ENCODE data around the gene ANG.
"Not testable (repeated sequence)": the region's sequence is repeated elsewhere in the genome, so short reads cannot be mapped to it uniquely, and the experiment has no call there.

The ANG gene

DNA sequence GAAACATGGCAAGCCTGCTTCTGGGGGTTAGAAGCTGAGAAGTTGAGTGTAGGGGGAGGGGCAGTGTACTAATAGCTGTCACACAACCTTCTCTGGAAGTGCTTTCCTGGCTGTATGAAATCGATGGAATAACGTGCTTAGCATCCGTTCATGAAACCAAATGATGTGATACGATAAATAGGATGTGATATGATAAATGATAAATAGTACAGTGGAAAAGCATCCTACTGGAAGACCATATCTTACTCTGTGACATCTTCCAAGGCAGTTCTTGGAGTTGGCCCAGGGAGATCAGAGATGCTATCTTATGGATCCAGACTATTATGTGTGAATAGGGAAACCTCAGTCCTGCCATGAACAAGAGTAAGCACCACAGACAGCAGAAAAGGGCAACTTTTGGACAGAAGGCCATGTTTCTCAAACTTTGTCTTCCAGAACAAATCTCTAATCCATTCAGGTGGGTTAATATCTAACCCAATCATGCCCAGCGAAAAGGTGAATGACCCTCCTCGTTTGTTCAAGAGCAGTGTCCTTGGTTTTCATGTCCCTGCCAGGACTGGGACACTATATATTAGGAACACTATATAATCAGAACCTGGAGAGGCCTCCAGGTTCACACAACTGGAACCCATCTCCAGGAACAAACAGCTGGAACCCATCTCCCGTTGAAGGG is at the start of gene ANG:
TSS of gene ANG (plus strand) at position 598 of the 673 bp plus-strand sequence. CDS start 4,801 bp downstream, outside the sequence.
- 0 out of 2 replicates have a peak, but pooled peaks cover 5% of the 10 kb centered on the region for H3K4me1 ChIP-seq (ENCODE audit: control insufficient read depth, insufficient read depth, low read length)
- H3K27ac ChIP-seq (ENCODE audit: low read depth, low read length) = no peak within 1 kb of the TSS
- no peaks in the 10 kb centered on the region for H3K9me3 ChIP-seq (ENCODE audit: control insufficient read depth, insufficient read depth, low read depth, low read length)
- no peaks in the 10 kb centered on the region for H3K27me3 ChIP-seq (ENCODE audit: control insufficient read depth, insufficient read depth, low read length)
- H3K9ac ChIP-seq (ENCODE audit: low read length) = no peak within 1 kb of the TSS
- no peak within 1 kb of the TSS for H3K4me3 ChIP-seq (ENCODE audit: low read depth, low read length)
- no peaks in the 10 kb centered on the region for H3K36me3 ChIP-seq (ENCODE audit: control insufficient read depth, insufficient read depth, low read length)

DNA sequence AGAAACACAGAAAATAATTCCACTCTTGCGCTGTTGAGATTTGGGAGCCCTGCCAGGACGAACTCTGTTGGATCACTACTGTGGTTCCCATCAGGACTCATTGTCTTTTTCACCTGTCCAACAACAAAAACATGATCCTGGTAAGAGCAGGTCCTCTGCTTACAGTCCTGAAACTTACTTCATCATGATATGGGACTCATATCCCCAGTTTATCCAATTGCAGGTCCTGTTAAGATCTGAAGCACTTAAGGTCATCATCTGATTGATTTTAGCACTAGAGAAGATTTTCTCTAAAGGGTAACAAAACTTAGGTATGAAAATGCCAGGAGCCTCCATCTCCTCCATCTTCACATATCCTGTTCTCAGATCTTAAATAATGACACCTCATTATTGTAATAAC is 47.0 kb upstream of the ANG start, which contains the start of gene OR6S1:
TSS of gene OR6S1 (minus strand) at position 101 of the 400 bp plus-strand sequence. CDS start at position 101, 0 bp downstream.
- H3K9ac ChIP-seq (ENCODE audit: low read length) = no peak within 1 kb of the TSS
- H3K4me3 ChIP-seq (ENCODE audit: low read depth, low read length) = no peak within 1 kb of the TSS
- no peaks in the 10 kb centered on the region for H3K36me3 ChIP-seq (ENCODE audit: control insufficient read depth, insufficient read depth, low read length)
- H3K27ac ChIP-seq (ENCODE audit: low read depth, low read length) = no peak within 1 kb of the TSS
- no peaks in the 10 kb centered on the region for H3K9me3 ChIP-seq (ENCODE audit: control insufficient read depth, insufficient read depth, low read depth, low read length)
- H3K27me3 ChIP-seq (ENCODE audit: control insufficient read depth, insufficient read depth, low read length) = peaks cover 2% of the 10 kb centered on the region; the same call in 1 of the 2 replicates
- peaks cover 15% of the 10 kb centered on the region; the same call in 1 of the 2 replicates for H3K4me1 ChIP-seq (ENCODE audit: control insufficient read depth, insufficient read depth, low read length)

DNA sequence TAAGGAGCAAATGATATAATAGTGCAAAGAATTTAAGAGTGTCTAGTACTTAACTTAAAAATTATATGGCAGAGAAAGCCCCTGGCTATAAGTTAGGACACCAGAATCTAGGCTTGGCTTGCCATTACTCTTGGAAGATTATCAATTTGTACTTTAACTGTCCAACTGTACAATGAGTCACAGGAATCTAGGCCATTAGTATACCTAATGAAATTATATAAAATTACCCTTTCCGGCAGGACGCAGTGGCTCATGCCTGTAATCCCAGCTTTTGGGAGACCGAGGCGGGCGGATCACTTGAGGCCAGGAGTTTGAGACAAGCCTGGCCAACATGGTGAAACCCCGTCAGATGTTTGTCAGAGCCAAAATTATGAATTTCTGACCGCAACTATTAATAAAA is 46.4 kb upstream of the ANG start:
- Histone ChIP-seq H3K9me3 (ENCODE audit: control insufficient read depth, insufficient read depth, low read depth, low read length) (no peaks in the 10 kb centered on the region), H3K27me3 (ENCODE audit: control insufficient read depth, insufficient read depth, low read length) (peaks cover 2% of the 10 kb centered on the region; the same call in 1 of the 2 replicates), H3K36me3 (ENCODE audit: control insufficient read depth, insufficient read depth, low read length) (no peaks in the 10 kb centered on the region), H3K4me3 (ENCODE audit: low read depth, low read length) (no peak overlapping the region), H3K4me1 (ENCODE audit: control insufficient read depth, insufficient read depth, low read length) (peaks cover 15% of the 10 kb centered on the region; the same call in 1 of the 2 replicates), H3K9ac (ENCODE audit: low read length) (no peak overlapping the region), H3K27ac (ENCODE audit: low read depth, low read length) (no peak overlapping the region)

DNA sequence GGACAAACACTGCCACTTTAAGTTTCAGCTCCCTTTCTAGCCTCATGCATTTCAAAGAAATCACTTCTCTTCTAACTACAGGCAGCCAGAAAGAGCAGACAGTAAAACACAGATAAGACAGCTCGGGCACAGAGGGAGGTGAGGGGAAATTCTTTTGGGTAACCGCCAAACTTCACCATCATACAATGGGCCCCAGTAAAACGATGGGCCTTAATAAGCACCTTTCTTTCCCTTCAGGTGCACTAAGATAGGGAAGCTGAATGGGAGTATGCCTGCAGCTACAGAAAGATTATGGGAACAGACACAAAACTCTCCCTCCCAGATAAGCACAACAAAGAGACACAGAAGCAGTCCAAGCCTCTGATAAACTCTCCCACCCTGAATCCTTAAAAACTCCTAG is 45.8 kb upstream of the ANG start:
- not testable (repeated sequence) for H3K4me3 ChIP-seq (ENCODE audit: low read depth, low read length); H3K27me3 ChIP-seq (ENCODE audit: control insufficient read depth, insufficient read depth, low read length); H3K9me3 ChIP-seq (ENCODE audit: control insufficient read depth, insufficient read depth, low read depth, low read length); H3K27ac ChIP-seq (ENCODE audit: low read depth, low read length); H3K9ac ChIP-seq (ENCODE audit: low read length); H3K36me3 ChIP-seq (ENCODE audit: control insufficient read depth, insufficient read depth, low read length)
- peaks cover 15% of the 10 kb centered on the region; the same call in 1 of the 2 replicates for H3K4me1 ChIP-seq (ENCODE audit: control insufficient read depth, insufficient read depth, low read length)

DNA sequence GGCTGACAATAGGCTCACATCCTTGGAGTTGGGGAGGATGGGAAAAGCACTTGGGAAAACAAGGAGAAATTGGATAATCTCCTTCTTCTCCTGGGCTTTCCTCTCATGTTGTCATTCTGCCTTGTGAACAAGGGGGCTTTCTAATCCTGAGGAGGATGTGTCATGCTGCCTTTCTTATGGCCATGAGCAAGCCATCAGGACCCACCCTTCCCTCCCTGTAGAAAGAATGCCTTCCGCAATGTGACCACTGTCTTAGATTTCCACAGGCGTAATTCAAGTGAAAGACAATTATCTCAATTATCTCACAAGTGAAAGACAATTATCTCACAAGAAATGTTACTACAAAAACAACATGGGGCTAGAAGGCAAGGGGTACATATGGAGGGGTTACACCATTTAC is 44.0 kb upstream of the ANG start:
- no peak overlapping the region for H3K27ac ChIP-seq (ENCODE audit: low read depth, low read length)
- peaks cover 15% of the 10 kb centered on the region; the same call in 1 of the 2 replicates for H3K4me1 ChIP-seq (ENCODE audit: control insufficient read depth, insufficient read depth, low read length)
- no peaks in the 10 kb centered on the region for H3K36me3 ChIP-seq (ENCODE audit: control insufficient read depth, insufficient read depth, low read length)
- no peak overlapping the region for H3K4me3 ChIP-seq (ENCODE audit: low read depth, low read length)
- 0 out of 2 replicates have a peak, but pooled peaks cover 2% of the 10 kb centered on the region for H3K27me3 ChIP-seq (ENCODE audit: control insufficient read depth, insufficient read depth, low read length)
- H3K9ac ChIP-seq (ENCODE audit: low read length) = no peak overlapping the region
- H3K9me3 ChIP-seq (ENCODE audit: control insufficient read depth, insufficient read depth, low read depth, low read length) = no peaks in the 10 kb centered on the region

DNA sequence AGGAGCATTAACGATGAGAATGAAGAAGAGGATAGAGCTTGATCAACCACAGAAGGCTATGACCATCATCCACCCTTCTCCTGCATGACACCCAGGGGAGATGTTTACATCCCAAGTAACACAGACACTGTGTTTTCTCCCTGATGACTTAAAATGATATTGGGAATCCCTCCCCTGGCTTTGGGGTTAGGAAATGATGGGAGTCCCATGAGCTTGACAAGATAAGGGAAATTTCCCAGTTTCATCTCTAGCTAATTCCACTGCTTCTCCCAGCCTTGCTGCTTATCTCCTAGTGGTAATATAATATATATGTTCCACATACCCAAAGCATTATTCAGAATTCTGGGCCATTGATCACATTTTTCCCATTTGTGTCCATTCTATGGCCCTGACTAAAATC is 43.1 kb upstream of the ANG start:
- H3K27me3 ChIP-seq (ENCODE audit: control insufficient read depth, insufficient read depth, low read length) = 0 out of 2 replicates have a peak, but pooled peaks cover 2% of the 10 kb centered on the region
- H3K27ac ChIP-seq (ENCODE audit: low read depth, low read length) = no peak overlapping the region
- peaks cover 15% of the 10 kb centered on the region; the same call in 1 of the 2 replicates for H3K4me1 ChIP-seq (ENCODE audit: control insufficient read depth, insufficient read depth, low read length)
- no peaks in the 10 kb centered on the region for H3K9me3 ChIP-seq (ENCODE audit: control insufficient read depth, insufficient read depth, low read depth, low read length)
- no peaks in the 10 kb centered on the region for H3K36me3 ChIP-seq (ENCODE audit: control insufficient read depth, insufficient read depth, low read length)
- no peak overlapping the region for H3K9ac ChIP-seq (ENCODE audit: low read length)
- H3K4me3 ChIP-seq (ENCODE audit: low read depth, low read length) = no peak overlapping the region

DNA sequence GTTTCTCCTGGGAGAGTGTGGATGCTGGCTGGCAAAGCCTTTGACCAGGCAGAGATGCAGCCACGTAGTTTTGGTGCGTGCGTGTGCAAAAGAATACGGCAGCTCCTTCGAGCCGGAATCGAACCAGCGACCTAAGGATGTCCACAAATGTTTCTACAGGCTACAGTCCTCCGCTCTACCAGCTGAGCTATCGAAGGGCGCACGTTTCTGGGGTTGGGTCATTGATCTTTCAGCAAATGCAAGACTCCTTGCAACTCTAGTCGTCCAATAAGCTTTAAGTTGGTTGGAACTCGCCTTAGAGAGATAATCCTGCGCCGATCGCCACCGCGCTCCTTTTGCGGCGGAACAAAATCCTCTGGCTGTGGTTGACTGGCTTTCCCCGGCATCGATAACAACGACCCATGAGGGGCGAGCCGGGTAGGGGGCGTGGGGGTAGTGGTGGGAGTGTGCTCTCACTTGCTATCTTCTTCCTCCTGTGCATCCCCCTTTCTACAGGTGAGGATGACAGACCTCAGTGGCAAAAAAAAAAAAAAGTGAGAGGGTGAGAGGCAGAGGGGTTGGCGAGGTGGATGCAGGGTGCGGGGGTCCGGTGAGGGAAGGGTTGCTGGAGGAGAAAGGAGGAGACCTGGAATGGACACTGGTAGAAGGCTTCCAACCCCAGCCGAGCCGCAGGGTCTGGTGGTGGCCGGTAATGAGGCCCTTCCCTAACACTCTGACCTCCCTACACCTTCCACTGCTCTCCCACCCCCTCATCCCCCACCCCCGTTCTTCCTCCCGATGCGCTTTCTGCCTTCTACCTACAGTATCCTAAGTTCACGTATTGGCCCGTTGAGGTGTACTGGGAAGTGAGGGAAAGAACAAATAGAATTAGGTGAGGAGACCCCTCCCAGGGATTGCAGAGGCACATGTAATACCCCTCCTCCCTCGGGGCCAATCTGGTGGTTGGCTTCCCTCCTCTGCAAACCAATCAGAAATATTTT is 35.3 kb upstream of the ANG start:
- Histone ChIP-seq H3K4me1 (ENCODE audit: control insufficient read depth, insufficient read depth, low read length) (peaks cover 7% of the 10 kb centered on the region; the same call in 1 of the 2 replicates), H3K27me3 (ENCODE audit: control insufficient read depth, insufficient read depth, low read length) (peaks cover 26% of the 10 kb centered on the region), H3K4me3 (ENCODE audit: low read depth, low read length) (peak overlapping the region; percentile 70), H3K36me3 (ENCODE audit: control insufficient read depth, insufficient read depth, low read length) (no peaks in the 10 kb centered on the region), H3K9ac (ENCODE audit: low read length) (peak overlapping the region; percentile 20), H3K9me3 (ENCODE audit: control insufficient read depth, insufficient read depth, low read depth, low read length) (no peaks in the 10 kb centered on the region), H3K27ac (ENCODE audit: low read depth, low read length) (no peak overlapping the region)

DNA sequence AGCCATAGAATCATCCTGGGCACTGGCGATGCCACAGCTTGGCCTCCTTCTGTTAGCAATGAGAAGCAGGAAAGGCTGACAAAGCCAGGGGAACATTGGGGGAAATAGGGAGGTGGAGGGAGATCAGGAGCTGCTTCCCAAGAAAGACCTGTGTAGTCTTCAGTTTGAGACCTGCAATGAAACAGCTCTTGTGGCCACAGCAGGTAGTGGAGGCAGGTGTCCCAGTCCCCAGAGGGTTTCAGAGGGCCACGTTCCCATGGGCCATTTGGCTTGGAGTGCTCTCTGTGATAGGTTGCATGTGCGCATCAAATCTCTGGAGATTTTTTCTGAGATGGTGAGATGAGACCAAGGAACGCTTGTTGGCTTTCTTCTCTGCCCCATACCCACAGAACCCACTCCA is 32.7 kb upstream of the ANG start:
- no peak overlapping the region for H3K27ac ChIP-seq (ENCODE audit: low read depth, low read length)
- H3K4me1 ChIP-seq (ENCODE audit: control insufficient read depth, insufficient read depth, low read length) = peaks cover 7% of the 10 kb centered on the region; the same call in 1 of the 2 replicates
- no peaks in the 10 kb centered on the region for H3K9me3 ChIP-seq (ENCODE audit: control insufficient read depth, insufficient read depth, low read depth, low read length)
- no peaks in the 10 kb centered on the region for H3K36me3 ChIP-seq (ENCODE audit: control insufficient read depth, insufficient read depth, low read length)
- H3K9ac ChIP-seq (ENCODE audit: low read length) = no peak overlapping the region
- peaks cover 32% of the 10 kb centered on the region for H3K27me3 ChIP-seq (ENCODE audit: control insufficient read depth, insufficient read depth, low read length)
- no peak overlapping the region for H3K4me3 ChIP-seq (ENCODE audit: low read depth, low read length)

DNA sequence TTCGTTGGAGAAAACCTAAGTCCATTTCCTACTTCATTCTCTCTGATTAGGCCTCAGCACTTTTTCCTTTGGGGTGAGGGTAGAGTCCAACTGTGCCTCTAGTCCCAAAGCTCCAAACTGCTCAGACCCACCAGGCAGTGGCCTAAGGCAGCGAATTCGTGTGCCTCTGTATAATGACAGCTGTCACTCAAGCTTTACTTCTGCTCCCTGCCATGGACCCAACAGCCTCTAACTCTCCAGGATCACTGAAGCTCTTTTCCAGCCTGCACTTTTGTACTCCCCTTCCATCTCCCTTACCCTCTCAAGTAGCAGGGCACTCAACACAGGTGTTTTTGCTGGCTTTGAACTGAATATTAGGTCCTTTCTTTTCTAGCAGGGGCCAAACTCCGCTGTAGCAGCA is 32.3 kb upstream of the ANG start:
- Histone ChIP-seq H3K4me3 (ENCODE audit: low read depth, low read length) (no peak overlapping the region), H3K27me3 (ENCODE audit: control insufficient read depth, insufficient read depth, low read length) (peaks cover 32% of the 10 kb centered on the region), H3K4me1 (ENCODE audit: control insufficient read depth, insufficient read depth, low read length) (peaks cover 7% of the 10 kb centered on the region; the same call in 1 of the 2 replicates), H3K9me3 (ENCODE audit: control insufficient read depth, insufficient read depth, low read depth, low read length) (no peaks in the 10 kb centered on the region), H3K36me3 (ENCODE audit: control insufficient read depth, insufficient read depth, low read length) (no peaks in the 10 kb centered on the region), H3K9ac (ENCODE audit: low read length) (no peak overlapping the region), H3K27ac (ENCODE audit: low read depth, low read length) (no peak overlapping the region)

DNA sequence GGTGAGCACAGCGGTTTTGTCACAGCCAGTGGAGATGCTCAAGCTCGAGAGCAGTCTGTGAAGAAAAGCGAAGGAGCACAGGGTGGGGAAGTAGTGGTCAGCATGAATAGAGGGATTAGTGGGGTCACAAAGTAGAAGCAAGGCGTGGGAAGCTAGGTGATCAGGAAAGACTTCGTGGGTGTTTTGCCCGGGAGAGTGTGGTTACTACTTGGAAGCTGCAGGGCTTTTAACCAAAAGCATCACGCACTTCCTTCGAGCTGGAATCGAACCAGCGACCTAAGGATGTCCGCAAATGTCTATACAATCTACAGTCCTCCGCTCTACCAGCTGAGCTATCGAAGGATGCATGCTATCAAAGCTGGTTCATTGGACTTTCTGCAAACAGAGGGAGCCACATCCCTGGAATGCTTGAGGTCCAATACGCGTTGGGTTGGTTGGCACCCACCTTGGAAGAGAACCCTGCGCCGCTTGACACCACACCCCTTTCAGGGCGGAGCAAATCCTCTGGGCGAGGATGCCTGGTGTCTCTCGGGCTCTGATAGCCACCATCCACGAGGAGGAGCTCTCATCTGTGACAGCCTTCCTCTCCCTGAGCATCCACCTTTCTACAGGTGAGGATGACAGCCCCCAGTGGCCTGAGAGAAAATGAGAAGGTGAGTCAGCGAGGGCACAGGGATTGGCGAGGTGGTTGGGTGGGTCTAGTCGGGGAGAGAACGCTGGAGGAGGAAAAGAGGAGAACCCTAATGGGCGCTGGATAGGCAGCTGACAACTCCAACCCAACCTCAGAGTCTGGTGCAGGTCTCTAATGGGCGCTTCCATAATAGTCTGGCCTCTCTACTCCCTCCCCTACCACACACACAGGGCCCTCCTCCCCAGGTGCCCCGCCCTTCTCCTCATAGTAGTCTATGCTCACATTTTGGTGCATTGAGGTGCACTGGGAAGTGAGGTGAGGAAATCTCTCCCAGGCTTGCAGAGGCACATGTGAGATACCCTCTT is 31.1 kb upstream of the ANG start:
- peaks cover 32% of the 10 kb centered on the region for H3K27me3 ChIP-seq (ENCODE audit: control insufficient read depth, insufficient read depth, low read length)
- H3K36me3 ChIP-seq (ENCODE audit: control insufficient read depth, insufficient read depth, low read length) = no peaks in the 10 kb centered on the region
- H3K4me3 ChIP-seq (ENCODE audit: low read depth, low read length) = peak overlapping the region; percentile 40
- H3K9ac ChIP-seq (ENCODE audit: low read length) = no peak overlapping the region
- no peak overlapping the region for H3K27ac ChIP-seq (ENCODE audit: low read depth, low read length)
- peaks cover 7% of the 10 kb centered on the region; the same call in 1 of the 2 replicates for H3K4me1 ChIP-seq (ENCODE audit: control insufficient read depth, insufficient read depth, low read length)
- H3K9me3 ChIP-seq (ENCODE audit: control insufficient read depth, insufficient read depth, low read depth, low read length) = no peaks in the 10 kb centered on the region
